HG03039 (cell line): ENCODE results near the gene TRABD.
A peak's percentile ranks its signal among the peaks of the same experiment; 100 is the strongest.

Experiments used
- ATAC-seq: cut with Tn5 transposase; IDR thresholded peaks from one replicate; pipeline ENCODE4 v1.9.1; 2021; ENCODE audit warnings: mild to moderate bottlenecking, moderate library complexity; ENCODE audit not compliant: unreplicated experiment

The TRABD gene

DNA sequence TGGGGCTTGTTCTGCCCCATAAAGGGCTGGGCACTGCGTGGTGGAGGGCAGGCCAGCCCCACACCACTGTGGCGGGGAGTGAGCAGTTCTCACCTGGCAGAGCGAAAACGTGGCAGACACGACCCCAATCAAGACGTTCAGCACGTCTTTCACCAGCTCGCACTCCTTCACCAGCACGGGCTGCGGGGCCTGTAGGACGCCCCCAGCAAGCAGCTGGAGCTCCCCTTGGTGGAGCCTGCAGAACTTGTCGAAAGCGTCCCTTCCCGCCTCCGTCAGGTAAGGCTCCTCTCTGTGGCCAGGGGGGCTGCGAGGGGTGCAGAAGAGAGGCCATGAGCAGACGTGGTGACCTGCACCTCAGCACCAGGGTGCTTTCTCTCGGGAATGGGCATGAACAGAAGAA lies 47.5 kb downstream of the TRABD start:
- ATAC-seq, result no peak

DNA sequence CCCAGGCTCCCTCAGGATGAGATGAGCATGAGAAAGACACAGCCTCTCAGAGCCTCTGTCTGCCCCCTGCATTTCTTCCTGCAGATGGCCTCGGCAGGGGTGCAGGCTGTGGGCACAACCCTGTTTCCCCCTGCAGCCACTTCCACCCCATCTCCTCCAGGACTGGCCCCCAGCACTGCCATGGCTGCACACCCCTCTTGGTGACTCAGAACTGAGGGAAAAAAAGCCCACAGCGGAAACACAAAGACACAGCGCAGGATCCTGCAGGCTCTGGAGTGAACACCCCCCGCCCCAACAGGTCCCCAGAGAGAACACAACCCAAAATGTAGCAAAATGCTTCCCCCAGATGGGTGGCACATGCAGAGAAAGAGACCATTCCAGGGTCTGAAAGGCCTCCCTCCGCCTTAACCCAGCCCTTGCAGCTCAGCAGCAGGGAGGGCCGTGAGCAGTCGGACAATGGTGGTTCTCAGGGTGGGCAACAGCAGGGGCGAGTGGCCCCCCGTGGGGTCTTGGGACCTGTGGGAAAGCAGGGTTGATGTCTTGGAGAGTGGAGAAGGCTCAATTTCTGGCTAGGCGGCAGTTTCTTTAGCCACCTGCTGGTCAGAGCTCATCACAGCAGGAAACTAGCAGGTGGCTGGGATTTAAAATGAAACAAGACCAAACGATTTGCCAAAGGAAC lies 51.2 kb downstream of the TRABD start:
- no peak for ATAC-seq

DNA sequence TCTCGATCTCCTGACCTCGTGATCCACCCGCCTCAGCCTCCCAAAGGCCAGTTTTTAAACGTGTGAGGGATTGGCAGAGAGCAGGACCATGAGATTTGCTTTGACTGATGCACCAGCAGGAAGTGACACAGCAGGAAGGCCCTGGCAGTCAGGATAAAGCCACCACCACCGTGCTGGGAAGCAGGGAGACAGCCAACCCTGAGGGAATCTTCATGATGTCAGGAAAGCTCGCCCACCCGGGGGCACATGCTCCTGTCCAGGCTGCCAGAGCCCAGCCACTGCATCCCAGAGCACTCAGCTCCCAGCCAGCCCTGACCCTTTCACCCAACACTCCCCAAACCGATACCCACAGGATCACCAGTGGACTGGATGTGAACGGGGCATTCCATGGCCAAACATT lies 53.0 kb downstream of the TRABD start:
- no peak for ATAC-seq

DNA sequence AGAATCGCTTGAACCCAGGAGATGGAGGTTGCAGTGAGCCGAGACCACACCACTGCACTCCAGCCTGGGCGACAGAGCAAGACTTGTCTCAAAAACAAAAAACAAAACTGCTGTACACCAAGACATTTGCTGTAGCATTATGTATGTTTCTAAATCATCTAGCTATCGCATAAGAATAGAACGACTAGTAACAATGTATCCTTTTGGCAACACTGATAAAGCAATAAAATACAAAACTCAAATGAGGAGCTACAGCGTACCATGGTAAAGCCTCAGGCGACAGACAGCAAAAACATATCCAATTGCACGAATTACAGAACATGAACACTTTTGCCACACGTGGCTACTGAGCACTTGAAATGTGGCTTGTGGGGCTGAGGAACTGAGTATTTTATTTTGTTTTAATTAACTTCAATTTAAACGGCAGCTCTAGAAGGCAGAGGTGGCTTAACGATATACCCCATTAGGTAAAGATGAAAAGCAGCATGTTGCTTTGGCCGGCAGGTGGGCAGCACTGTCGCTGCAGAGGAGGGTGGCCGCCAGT lies 56.8 kb downstream of the TRABD start:
- ATAC-seq, result no peak

DNA sequence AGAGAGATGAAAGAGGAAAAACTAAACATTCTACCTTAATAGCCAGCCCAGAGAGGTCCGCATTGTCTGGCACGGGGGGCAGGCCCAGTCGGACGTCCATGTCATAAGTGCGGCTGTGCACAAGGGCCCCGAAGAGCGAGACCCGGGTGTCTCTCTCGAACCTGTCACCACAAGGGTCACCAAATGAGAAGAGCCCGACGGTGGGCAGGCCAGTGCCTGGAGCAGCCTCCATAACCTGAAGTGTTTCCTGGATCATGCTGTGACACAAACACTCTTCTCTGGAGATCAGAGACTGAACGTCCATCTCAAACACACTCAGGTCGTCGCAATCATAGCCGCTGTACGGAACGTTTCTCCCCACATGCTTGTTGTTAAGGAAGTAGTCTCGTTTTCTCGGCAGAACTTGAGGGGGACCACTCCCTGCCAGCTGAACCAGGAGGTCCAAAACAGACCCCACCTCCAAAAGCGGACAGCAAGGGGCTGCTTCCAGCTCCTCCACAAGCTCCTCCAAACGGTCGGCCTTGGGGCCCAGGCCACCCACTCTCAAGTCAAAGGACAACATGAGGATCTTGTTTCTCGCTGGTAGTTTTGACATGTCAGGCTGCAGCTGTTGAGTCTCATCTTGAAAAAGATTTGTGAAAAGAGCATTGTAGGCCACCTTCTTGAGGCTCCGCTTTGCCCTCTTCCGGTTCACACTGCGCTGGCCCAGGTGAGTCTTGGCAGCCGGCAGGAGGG lies 58.1 kb downstream of the TRABD start:
- peak; percentile 0 for ATAC-seq

DNA sequence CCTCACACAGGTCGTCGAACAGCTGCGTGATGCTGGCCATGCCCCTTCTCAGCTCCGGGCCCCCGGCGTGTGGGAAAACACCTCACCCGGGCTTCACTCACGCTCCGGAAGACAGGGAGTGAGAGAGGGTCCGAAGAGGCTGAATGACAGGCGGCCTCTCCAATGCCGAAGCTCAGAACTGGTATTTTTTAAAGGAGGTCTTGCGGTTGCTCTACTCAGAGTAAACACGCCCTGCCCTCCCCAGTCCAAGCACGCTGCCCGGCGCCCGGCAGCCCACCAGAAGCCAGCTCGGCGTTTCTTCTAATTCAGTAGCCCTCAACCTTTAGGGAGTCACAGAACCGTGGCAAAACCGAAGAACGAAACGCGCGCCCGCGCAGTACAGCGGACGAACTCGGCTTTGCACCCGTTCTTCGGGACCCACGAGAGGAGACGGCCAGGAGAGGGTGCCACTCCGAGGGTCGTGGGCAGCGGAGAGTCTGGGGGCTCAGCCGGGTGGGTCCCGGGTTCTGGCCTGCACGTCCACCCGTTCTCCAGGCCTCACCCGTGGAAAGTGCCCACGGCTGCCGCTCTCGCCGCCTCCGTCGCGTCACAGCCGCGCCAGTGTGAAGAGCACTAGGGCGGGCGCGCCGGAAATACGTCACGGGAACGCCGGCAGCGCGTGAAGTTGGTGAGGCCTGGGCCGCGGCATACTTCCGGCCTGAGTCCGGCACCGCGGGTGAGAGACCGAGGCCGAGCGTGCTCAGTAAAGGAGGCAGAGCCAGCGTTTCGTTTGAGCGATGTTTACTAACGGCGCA lies 58.9 kb downstream of the TRABD start, which contains the start of gene TUBGCP6:
TUBGCP6 (minus strand) TSS at position 604 of the 794 bp plus-strand sequence; CDS start at position 40, 564 bp downstream.
- peak; percentile 70 for ATAC-seq

DNA sequence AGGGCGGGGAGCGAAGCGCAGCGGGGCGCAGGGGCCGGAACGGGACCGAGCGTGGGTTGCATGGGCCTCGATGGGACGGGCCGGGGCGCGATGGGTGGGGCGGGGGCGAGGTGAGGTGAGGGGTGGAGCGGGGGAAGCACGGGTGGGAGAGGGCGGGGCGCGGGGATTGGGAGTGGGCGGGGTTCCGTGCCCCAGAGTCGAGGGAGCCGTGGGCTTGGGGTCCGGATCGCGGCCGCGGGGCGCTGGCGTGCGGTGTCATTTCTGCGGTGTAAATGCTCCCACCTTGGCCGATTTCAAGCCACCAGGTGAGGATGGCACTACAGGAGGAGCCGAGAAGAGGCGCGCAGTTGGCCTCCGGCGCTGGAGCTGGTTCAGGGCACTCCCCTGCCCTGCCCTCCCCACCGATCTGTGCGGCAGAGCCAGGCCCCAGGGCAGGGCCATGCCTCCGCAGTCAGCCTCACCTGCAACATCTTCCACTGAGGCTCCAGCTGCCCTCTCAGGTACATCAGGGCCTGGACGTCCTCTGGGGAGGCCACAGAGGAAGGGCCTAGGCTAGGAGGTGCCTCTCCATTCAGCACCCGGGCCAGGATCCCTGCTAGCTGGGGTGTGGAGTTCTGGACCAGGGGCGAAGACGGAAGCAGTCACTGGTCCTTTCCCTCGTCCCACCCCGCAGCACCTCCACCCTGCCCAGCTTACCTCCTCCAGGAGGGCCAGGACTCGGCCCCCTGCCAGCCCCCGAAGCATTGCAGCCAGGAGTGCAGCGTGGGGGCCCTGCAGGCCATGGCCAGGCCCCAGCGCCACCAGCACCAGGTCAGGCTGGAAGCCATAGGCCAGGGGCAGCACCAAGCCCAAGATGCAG lies 59.7 kb downstream of the TRABD start:
- ATAC-seq, result no peak

DNA sequence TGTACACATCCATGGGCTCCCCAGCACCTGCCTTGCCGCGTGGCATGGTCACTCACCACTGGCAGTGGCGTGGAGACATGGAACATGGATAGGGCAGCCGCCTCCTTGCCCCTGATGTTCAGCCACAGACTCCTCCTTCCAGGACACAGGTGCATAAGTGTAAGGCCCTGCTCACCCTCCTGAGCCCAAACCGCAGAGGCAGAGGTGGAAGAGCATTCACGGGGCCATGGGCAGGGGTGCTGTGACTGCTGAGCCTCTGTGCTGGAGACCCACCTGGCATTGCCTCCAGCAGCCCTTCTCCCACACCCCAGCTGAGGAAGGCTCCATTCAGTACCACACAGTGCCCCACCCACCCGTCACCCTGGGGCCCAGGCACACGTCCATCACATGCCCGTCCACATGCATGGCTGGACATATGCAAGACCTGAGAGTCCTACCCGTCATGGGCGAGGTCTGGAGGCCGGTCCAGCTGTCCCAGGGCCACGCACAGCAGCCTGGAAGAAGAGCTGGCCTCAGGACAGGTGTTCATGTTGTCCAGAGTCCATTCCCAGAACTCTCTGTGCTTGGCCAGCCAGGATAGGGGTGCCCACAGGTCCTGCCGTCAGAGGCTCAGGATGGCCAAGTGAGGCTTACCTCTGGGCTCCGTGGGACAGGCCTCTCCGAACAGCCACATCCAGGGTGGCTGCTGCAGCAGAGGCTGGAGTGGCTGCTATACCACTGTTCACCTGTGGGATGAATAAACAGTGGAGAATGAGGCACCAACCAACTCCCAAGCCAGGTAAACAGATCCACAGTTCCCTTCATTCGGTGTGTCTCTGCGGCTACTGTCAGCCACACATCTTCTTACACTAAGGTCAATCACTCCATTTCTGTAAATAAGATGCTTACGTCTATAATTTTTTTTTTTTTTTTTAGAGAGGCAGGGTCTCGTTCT lies 60.8 kb downstream of the TRABD start:
- no peak for ATAC-seq

DNA sequence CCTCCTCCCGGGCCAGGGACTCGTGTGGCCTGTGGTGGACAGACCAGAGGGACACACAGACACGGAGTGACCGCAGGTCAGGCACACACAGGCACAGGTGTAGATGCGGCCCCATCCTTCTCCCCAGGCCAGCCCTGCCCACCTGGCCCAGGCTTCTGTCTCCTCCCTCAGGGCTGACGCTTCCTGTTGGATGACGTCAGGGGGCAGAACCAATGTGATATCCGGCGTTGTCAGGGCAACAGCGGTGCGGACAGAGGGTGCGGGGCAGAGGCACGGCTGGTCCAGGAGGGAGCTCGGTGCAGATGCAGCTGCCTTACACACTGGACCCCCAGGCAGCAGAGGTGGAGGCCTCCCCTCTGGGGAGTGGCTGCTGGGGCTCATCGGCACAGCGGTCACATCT lies 62.0 kb downstream of the TRABD start:
- ATAC-seq, result no peak

DNA sequence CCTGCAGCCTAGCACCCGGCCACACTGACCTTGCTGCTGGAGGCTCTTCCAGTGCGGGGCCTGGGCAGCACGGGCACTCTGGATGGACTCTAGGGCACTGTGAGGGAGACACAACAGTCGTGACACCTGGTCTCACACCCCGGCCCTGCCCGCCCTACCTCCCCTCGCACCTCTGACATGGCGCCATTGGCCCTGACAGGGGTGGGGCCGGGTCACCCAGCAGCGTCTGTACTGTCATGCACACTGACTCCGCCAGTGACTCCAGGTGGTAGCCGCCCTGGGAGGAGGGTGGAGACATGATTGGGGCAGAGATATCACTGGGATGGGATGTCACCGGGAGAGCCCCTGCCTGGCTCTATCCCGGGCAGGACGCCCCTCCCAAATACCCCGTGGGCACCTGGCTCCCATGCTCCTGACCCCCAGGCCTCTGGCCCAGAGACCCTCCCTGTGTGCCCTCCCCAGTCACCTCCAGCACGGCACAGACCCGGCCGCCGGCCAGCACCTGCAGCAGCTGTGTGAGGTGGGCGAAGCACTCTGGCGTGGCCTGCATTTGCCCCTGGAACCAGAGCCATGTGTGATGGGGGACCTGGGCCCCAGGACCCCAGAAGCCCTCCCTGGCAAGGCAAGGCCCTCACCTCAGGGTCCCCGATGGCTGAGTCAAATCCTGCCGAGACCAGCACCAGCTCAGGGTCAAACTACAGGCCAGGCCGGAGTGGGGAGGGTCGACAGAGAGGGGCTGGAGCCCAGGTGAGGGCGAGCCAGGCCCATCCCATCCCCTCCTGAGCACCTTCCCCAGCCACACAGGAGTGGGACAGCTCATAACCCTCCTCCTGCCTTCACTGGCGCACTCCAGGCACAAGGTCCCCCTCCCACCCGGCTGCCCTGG lies 62.7 kb downstream of the TRABD start:
- ATAC-seq, result no peak
